Astrocyte (in vitro differentiated cells and primary cell): ENCODE results near the gene APRT. TPM values are rescaled to one million over a fixed set of nuclear protein-coding genes. Genes with fewer than 3 reads are reported as not detected.
A peak's percentile ranks its signal among the peaks of the same experiment; 100 is the strongest.

Experiments used
- DNase-seq: peaks from one replicate; pipeline ENCODE4 v3.0.0-alpha.2; 2010; ENCODE audit warnings: low read depth
- FAIRE-seq: peaks from 2 replicates; lab custom pipeline; 2011; peaks lifted over from hg19 to GRCh38; lab: Jason Lieb, UNC
- H2AFZ ChIP-seq: 2 replicates; pipeline ENCODE4 v1.6.0; 2012; ENCODE audit warnings: low read depth, low read length, inconsistent platforms
- H3K27ac ChIP-seq: 2 replicates; pipeline ENCODE4 v1.5.1; 2011; ENCODE audit warnings: low read depth, low read length, inconsistent platforms
- H3K27me3 ChIP-seq: 2 replicates; pipeline ENCODE4 v1.6.0; 2011; ENCODE audit warnings: low read length, inconsistent platforms; ENCODE audit not compliant: insufficient read depth
- H3K36me3 ChIP-seq: 2 replicates; pipeline ENCODE4 v1.5.1; 2011; ENCODE audit warnings: low read length, inconsistent platforms; ENCODE audit not compliant: insufficient read depth
- H3K4me1 ChIP-seq: 2 replicates; pipeline ENCODE4 v1.5.1; 2011; ENCODE audit warnings: low read length, inconsistent platforms; ENCODE audit not compliant: insufficient read depth
- H3K4me2 ChIP-seq: 2 replicates; pipeline ENCODE4 v1.6.0; 2012; ENCODE audit warnings: low read length, inconsistent platforms
- H3K4me3 ChIP-seq: 2 replicates; pipeline ENCODE4 v1.5.1; 2011; ENCODE audit warnings: low read depth, mild to moderate bottlenecking, low read length, inconsistent platforms; ENCODE audit not compliant: insufficient read depth
- H3K79me2 ChIP-seq: 2 replicates; pipeline ENCODE4 v1.6.0; 2012; ENCODE audit warnings: mild to moderate bottlenecking, low read length, inconsistent platforms; ENCODE audit not compliant: insufficient read depth
- H3K9ac ChIP-seq: 2 replicates; pipeline ENCODE4 v1.6.0; 2012; ENCODE audit warnings: mild to moderate bottlenecking, low read length, inconsistent platforms
- H3K9me3 ChIP-seq: 2 replicates; pipeline ENCODE4 v1.5.1; 2012; ENCODE audit warnings: low read depth, mild to moderate bottlenecking, low read length, inconsistent platforms; ENCODE audit not compliant: insufficient read depth
- H4K20me1 ChIP-seq: 2 replicates; pipeline ENCODE4 v1.6.0; 2012; ENCODE audit warnings: low read length, inconsistent platforms; ENCODE audit not compliant: insufficient read depth
- H3K27ac Mint-ChIP-seq: one replicate; pipeline ENCODE4 v1.8.0; 2021; ENCODE audit warnings: mild to moderate bottlenecking, mixed read lengths; ENCODE audit not compliant: unreplicated experiment
- H3K27me3 Mint-ChIP-seq: one replicate; pipeline ENCODE4 v1.8.0; 2021; ENCODE audit warnings: low read depth, mixed read lengths; ENCODE audit not compliant: unreplicated experiment
- H3K36me3 Mint-ChIP-seq: one replicate; pipeline ENCODE4 v1.8.0; 2021; ENCODE audit warnings: low read depth, mixed read lengths; ENCODE audit not compliant: unreplicated experiment
- H3K4me1 Mint-ChIP-seq: one replicate; pipeline ENCODE4 v1.8.0; 2021; ENCODE audit warnings: low read depth, mixed read lengths; ENCODE audit not compliant: unreplicated experiment
- H3K4me3 Mint-ChIP-seq: one replicate; pipeline ENCODE4 v1.8.0; 2021; ENCODE audit warnings: mild to moderate bottlenecking, moderate library complexity, mixed read lengths; ENCODE audit not compliant: unreplicated experiment
- H3K9me3 Mint-ChIP-seq: one replicate; pipeline ENCODE4 v1.8.0; 2021; ENCODE audit warnings: mild to moderate bottlenecking, mixed read lengths; ENCODE audit not compliant: unreplicated experiment
- CTCF ChIP-seq: IDR thresholded peaks from 2 replicates; pipeline ENCODE4 v1.5.1; 2011; ENCODE audit warnings: low read depth, mild to moderate bottlenecking, inconsistent platforms, low read length, moderate library complexity; ENCODE audit not compliant: insufficient read depth
- EZH2 ChIP-seq: IDR thresholded peaks from 2 replicates; pipeline ENCODE4 v1.6.1; 2012; ENCODE audit warnings: mild to moderate bottlenecking, low read length, inconsistent platforms; ENCODE audit not compliant: insufficient read depth
- total RNA-seq: library from RNA; stranded (reverse); gene quantifications from 2 replicates; pipeline ENCODE4 v1.2.1, GENCODE V29; 2021

Gene APRT
- total RNA-seq, 1 donor from 2014 or later, result 132 TPM

GRCh38 chr16:88759976-88760350, 51.8 kb downstream of the APRT start:
- peaks cover 5% of the 10 kb centered on the region for H3K36me3 Mint-ChIP-seq
- H3K36me3 ChIP-seq, result no peaks in the 10 kb centered on the region
- H2AFZ ChIP-seq, result no peak overlapping the region
- H3K9ac ChIP-seq, result no peak overlapping the region
- H3K4me3 ChIP-seq, result no peak overlapping the region
- no peaks in the 10 kb centered on the region for H3K27me3 Mint-ChIP-seq
- FAIRE-seq (no peak), DNase-seq (no peak)
- peaks cover 92% of the 10 kb centered on the region for H3K79me2 ChIP-seq
- peak overlapping the region; percentile 18 for H3K27ac Mint-ChIP-seq
- H4K20me1 ChIP-seq, result peaks cover 96% of the 10 kb centered on the region
- H3K27ac ChIP-seq, result no peak overlapping the region
- H3K4me2 ChIP-seq, result no peak overlapping the region
- peaks cover 37% of the 10 kb centered on the region for H3K4me1 Mint-ChIP-seq
- H3K9me3 ChIP-seq, result no peaks in the 10 kb centered on the region
- H3K9me3 Mint-ChIP-seq, result no peaks in the 10 kb centered on the region
- H3K4me3 Mint-ChIP-seq, result no peak overlapping the region
- no peaks in the 10 kb centered on the region for H3K27me3 ChIP-seq
- H3K4me1 ChIP-seq, result peaks cover 41% of the 10 kb centered on the region
- TF ChIP-seq EZH2 (no peak), CTCF (no peak)

Other genes starting within 250 kb of the APRT start
- 31.6 and 32.8 TPM in 2 replicates for gene ZC3H18, start 241.5 kb downstream of the APRT start, total RNA-seq
- 0.36 TPM in 1 of 2 replicates, not detected in the other for gene IL17C, start 173.4 kb downstream of the APRT start, total RNA-seq
- 236 and 284 TPM in 2 replicates for gene CYBA, start 160.9 kb downstream of the APRT start, total RNA-seq
- gene MVD, start 148.8 kb downstream of the APRT start, total RNA-seq, result 50.3 and 63.9 TPM in 2 replicates
- gene SNAI3, start 125.4 kb downstream of the APRT start, total RNA-seq, result 0.22 and 0.48 TPM in 2 replicates
- gene RNF166, start 105.5 kb downstream of the APRT start, total RNA-seq, result 15.4 and 15.6 TPM in 2 replicates
- gene CTU2, start 105.4 kb downstream of the APRT start, total RNA-seq, result 18.3 and 22.5 TPM in 2 replicates
- gene PIEZO1, start 26.7 kb downstream of the APRT start, total RNA-seq, result 239 and 247 TPM in 2 replicates
- 3.7 and 4.7 TPM in 2 replicates for gene CDT1, start 8.1 kb downstream of the APRT start, total RNA-seq
- 31.1 and 31.7 TPM in 2 replicates for gene GALNS, start 45.0 kb upstream of the APRT start, total RNA-seq
- gene TRAPPC2L, start 45.2 kb upstream of the APRT start, total RNA-seq, result 59.1 and 63.0 TPM in 2 replicates
- gene PABPN1L, start 54.7 kb upstream of the APRT start, total RNA-seq, result not detected in 2 replicates
- 2.2 and 2.4 TPM in 2 replicates for gene CBFA2T3, start 165.3 kb upstream of the APRT start, total RNA-seq